ENCODE data around the gene LXN. TPM values are rescaled to one million over a fixed set of nuclear protein-coding genes. Genes with fewer than 3 reads are reported as not detected.
"Not testable (repeated sequence)": the region's sequence is repeated elsewhere in the genome, so short reads cannot be mapped to it uniquely, and the experiment has no call there.

Gene LXN
- total RNA-seq, 2 donors from 2014 or later: 7.3 to 20.5 TPM

DNA sequence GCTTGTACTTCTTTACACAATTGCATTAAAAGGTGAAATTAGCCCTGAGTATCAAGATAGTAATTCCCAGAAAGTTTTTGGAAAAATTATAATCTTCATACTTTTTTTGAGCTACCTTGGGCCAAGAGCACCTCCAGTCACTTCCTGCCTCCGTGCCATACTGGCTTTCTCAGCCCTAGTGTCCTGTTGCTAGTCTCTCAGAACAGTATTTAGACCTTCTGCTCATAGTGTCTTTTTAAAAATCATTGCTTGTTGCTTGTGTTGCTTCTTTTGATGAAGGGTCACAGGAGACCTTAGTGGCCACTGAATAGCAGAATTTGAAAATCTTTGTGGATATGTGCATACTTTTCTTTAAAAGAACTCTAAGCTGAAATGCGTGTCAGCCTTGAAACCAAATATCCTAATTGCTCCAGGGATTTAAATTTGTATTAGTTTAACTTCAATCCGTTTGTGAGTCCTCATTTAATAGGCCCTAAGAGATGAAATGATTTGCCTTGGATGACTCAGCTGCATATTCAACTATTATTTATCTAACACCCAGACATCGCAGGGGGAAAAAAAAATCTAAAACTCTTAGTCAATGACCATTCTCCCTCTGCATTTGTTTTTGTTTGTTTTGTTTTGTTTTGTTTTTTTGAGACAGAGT is 29.1 kb upstream of the LXN start:
- Histone ChIP-seq H3K9me3 (no peaks in the 10 kb centered on the region), H3K4me3 (no peak overlapping the region), H3K27me3 (no peaks in the 10 kb centered on the region), H3K4me1 (peaks cover 0 to 33% of the 10 kb centered on the region in 2 donors), H3K27ac (no peak overlapping the region), H3K36me3 (peaks cover 4% of the 10 kb centered on the region)
- TF ChIP-seq, protein P1, sequence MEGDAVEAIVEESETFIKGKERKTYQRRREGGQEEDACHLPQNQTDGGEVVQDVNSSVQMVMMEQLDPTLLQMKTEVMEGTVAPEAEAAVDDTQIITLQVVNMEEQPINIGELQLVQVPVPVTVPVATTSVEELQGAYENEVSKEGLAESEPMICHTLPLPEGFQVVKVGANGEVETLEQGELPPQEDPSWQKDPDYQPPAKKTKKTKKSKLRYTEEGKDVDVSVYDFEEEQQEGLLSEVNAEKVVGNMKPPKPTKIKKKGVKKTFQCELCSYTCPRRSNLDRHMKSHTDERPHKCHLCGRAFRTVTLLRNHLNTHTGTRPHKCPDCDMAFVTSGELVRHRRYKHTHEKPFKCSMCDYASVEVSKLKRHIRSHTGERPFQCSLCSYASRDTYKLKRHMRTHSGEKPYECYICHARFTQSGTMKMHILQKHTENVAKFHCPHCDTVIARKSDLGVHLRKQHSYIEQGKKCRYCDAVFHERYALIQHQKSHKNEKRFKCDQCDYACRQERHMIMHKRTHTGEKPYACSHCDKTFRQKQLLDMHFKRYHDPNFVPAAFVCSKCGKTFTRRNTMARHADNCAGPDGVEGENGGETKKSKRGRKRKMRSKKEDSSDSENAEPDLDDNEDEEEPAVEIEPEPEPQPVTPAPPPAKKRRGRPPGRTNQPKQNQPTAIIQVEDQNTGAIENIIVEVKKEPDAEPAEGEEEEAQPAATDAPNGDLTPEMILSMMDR (IDR thresholded peaks at IDR 0.05): no peak
- no peak for DNase-seq (ENCODE audit: low spot score)

- no peak for DNase-seq (ENCODE audit: low spot score)
- TF ChIP-seq, protein P1 (IDR thresholded peaks at IDR 0.05): no peak
- Histone ChIP-seq H3K4me3 (no peak overlapping the region), H3K36me3 (no peaks in the 10 kb centered on the region), H3K4me1 (peaks cover 0 to 33% of the 10 kb centered on the region in 2 donors), H3K27me3 (no peaks in the 10 kb centered on the region), H3K9me3 (no peaks in the 10 kb centered on the region), H3K27ac (peak overlapping the region in 1 of 2 donors; percentile 32)
Observed at GRCh38 chr3:158700559-158700958, 28.1 kb upstream of the LXN start.

DNA sequence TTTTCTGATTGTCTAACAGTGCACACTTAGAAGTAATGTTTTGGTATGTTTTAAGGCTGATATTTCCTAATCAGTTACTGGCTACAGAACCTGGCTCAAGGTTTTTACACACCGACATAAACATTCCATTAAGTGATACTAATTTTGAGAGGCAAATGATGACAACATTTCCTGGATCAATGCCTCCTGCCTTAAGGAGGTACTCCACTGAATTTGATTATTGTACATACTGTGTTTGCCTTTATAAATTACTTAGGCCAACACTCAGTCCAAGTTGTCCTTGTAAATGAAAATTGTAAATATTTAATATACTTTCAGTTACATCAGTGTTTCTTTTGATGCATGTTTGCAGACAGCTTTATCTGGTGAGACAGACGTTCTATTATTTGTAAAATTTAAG is 24.2 kb upstream of the LXN start:
- DNase-seq (ENCODE audit: low spot score): no peak
- Histone ChIP-seq H3K27me3 (no peaks in the 10 kb centered on the region), H3K4me1 (peaks cover 0 to 15% of the 10 kb centered on the region in 2 donors), H3K27ac (no peak overlapping the region), H3K36me3 (peaks cover 2% of the 10 kb centered on the region), H3K9me3 (no peaks in the 10 kb centered on the region), H3K4me3 (no peak overlapping the region)
- TF ChIP-seq, protein P1 (IDR thresholded peaks at IDR 0.05): no peak

DNA sequence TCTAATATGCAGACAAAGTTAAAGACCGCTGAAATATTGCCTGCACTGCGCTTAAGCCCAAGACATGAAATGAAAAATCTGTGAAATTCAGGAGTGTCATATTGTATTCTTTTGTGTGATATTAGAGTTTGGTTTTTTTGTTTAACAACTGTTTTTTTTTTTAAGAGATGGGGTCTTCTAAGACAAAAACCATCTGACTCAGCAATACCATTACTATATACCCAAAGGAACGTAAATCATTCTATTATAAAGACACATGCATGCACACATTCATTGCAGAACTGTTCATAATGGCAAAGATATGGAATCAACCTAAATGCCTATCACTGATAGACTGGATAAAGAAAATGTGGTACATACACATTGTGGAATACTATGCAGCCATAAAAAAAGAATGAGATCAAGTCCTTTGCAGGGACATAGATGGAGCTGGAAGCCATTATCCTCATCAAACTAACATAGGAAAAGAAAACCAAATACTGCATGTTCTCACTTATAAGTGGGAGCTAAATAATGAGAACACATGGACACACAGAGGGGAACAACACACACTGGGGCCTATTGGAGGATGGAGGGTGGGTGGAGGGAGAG is 21.5 kb upstream of the LXN start:
- not testable (repeated sequence) for H3K4me3 ChIP-seq; H3K27me3 ChIP-seq; DNase-seq (ENCODE audit: low spot score); H3K9me3 ChIP-seq; H3K27ac ChIP-seq; H3K4me1 ChIP-seq
- H3K36me3 ChIP-seq: peaks cover 12% of the 10 kb centered on the region

DNA sequence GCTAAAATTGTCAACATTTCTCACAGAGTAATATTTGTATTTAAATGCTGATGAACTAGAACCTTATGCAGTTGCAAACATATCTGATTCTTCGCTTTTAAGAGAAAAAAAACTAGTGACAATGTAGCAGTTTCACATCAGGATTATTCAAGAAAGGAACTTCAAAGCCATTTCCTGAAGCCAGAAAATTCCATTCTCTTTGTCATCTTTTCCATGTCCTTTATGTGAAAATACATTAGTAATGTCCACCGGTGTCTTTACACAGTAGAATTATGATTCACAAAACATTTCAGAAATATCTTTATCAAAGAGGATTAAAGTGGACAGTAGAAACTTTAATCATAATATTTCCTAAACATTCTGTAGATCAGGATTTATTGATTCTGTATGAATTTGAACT is 12.7 kb upstream of the LXN start:
- TF ChIP-seq, protein P1 (IDR thresholded peaks at IDR 0.05): no peak
- Histone ChIP-seq H3K27ac (no peak overlapping the region), H3K4me3 (no peak overlapping the region), H3K27me3 (no peaks in the 10 kb centered on the region), H3K36me3 (peaks cover 17% of the 10 kb centered on the region), H3K9me3 (no peaks in the 10 kb centered on the region), H3K4me1 (no peaks in the 10 kb centered on the region)
- no peak for DNase-seq (ENCODE audit: low spot score)

DNA sequence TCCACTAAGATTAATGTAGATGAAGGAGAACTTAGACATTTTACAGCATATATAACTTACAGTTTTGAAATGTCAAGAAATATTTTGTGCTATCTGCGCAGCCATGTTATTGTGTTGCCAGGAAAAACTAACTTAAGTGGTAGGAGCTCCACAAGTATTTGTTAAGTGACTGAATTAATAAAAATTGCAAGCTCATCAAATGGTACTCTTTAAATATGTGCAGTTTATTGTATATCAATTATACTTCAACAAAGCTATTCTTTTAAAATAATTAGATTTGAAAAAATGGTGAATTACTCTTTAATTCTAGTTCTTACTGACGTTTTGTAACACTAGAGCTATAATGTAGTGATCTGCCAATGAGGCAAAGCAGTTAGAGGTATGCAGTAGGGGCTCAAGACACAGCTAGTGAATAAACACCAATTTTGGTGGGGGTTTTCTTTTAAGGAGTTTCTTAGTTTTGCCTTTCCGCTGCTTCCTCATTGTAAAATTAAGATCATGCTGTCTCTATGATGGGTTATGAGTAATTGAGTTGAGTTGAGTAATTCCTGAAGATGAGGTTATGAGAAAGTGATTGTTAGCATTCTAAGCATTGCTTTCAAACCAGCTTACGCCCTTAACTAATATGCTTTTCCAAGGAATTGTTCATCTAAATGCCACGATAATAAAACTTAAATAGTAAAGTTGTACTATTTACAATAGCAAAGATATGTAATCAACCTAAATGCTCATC is 10.9 kb upstream of the LXN start:
- Histone ChIP-seq H3K4me1 (no peaks in the 10 kb centered on the region), H3K36me3 (peaks cover 17% of the 10 kb centered on the region), H3K27ac (no peak overlapping the region), H3K27me3 (no peaks in the 10 kb centered on the region), H3K9me3 (no peaks in the 10 kb centered on the region), H3K4me3 (no peak overlapping the region)
- no peak for DNase-seq (ENCODE audit: low spot score)
- TF ChIP-seq, protein P1 (IDR thresholded peaks at IDR 0.05): no peak
